ENCODE measurements around the gene PXT1. TPM values are rescaled to one million over a fixed set of nuclear protein-coding genes. Genes with fewer than 3 reads are reported as not detected.

The PXT1 gene
- polyA plus RNA-seq, 1 donor (not counting 4 experiments of a cell fraction or from before 2014, with no cell fraction given): 0.08 TPM

GRCh38 chr6:36491378-36491965, 48.8 kb upstream of the PXT1 start:
- FAIRE-seq (no peak), DNase-seq (ENCODE audit: low read depth, low spot score) (no peak)
- Histone ChIP-seq H3K27me3 (ENCODE audit: control insufficient read depth, extremely low read depth, insufficient read depth, low read length) (no peaks in the 10 kb centered on the region), H2AFZ (ENCODE audit: control insufficient read depth, low read length) (no peak overlapping the region), H3K79me2 (ENCODE audit: control insufficient read depth, insufficient read depth, low read length) (no peaks in the 10 kb centered on the region), H3K4me3 (ENCODE audit: control insufficient read depth in 2 of 3, extremely low read depth in 1 of 3, insufficient read depth in 2 of 3, low read depth in 1 of 3, low read length in 3 of 3) (no peak overlapping the region), H3K27ac (ENCODE audit: control insufficient read depth, insufficient read depth, low read length) (no peak overlapping the region), H3K4me2 (ENCODE audit: control insufficient read depth, extremely low read depth, insufficient read depth, low read depth, low read length) (no peak overlapping the region), H4K20me1 (ENCODE audit: control insufficient read depth, extremely low read depth, insufficient read depth, low read length) (no peaks in the 10 kb centered on the region), H3K9ac (ENCODE audit: control insufficient read depth, extremely low read depth, insufficient read depth, low read length) (no peak overlapping the region), H3K36me3 (ENCODE audit: control insufficient read depth in 2 of 2, extremely low read depth in 1 of 2, insufficient read depth in 2 of 2, low read length in 2 of 2) (peaks cover 9 to 17% of the 10 kb centered on the region in 2 experiments), H3K9me3 (ENCODE audit: control insufficient read depth, low read depth, low read length) (no peaks in the 10 kb centered on the region), H3K4me1 (ENCODE audit: control insufficient read depth, extremely low read depth, insufficient read depth, low read length) (no peaks in the 10 kb centered on the region), H3K9me1 (ENCODE audit: control insufficient read depth, extremely low read depth, insufficient read depth, low read length) (peaks cover 2% of the 10 kb centered on the region)
- dilution Hi-C loops (cut with MboI; ENCODE audit: extremely low pct_ligation_motif_present, low sequenced_read_pairs): no loop called here
- TF ChIP-seq EZH2 (IDR thresholded peaks at IDR 0.05; ENCODE audit: low read length) (no peak), CTCF (optimal IDR thresholded peaks at IDR 0.05 in 1 of 3, IDR thresholded peaks at IDR 0.05 in 1 of 3, conservative IDR thresholded peaks at IDR 0.05 in 1 of 3; ENCODE audit: extremely low read depth in 1 of 3, insufficient read depth in 2 of 3, low read length in 3 of 3) (no peak)

DNA sequence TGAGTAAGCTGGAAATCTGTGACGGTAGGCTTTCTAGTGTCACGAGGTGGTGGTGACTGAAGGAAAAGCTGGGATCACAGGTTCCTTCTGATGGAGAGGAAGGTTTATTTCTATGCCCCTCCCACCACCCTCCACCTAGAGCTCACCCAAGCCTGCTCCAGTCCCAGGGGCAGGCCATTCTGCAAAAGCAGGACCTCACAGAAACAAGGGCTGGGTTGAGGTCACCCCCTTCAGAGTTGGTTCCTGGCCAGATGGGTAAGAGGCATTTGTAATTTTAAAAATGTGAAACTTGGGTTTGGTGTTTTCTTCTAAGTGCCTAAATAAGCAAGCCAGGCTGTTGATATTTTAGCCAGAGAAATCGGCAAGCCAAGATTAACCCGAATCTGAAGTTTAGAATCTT, 46.8 kb upstream of the PXT1 start:
- Histone ChIP-seq H3K9ac (ENCODE audit: control insufficient read depth, extremely low read depth, insufficient read depth, low read length) (no peak overlapping the region), H3K36me3 (ENCODE audit: control insufficient read depth in 2 of 2, extremely low read depth in 1 of 2, insufficient read depth in 2 of 2, low read length in 2 of 2) (peaks cover 5 to 12% of the 10 kb centered on the region in 2 experiments), H2AFZ (ENCODE audit: control insufficient read depth, low read length) (no peak overlapping the region), H3K27ac (ENCODE audit: control insufficient read depth, insufficient read depth, low read length) (no peak overlapping the region), H3K4me1 (ENCODE audit: control insufficient read depth, extremely low read depth, insufficient read depth, low read length) (no peaks in the 10 kb centered on the region), H3K4me3 (ENCODE audit: control insufficient read depth in 2 of 3, extremely low read depth in 1 of 3, insufficient read depth in 2 of 3, low read depth in 1 of 3, low read length in 3 of 3) (no peak overlapping the region), H3K27me3 (ENCODE audit: control insufficient read depth, extremely low read depth, insufficient read depth, low read length) (no peaks in the 10 kb centered on the region), H3K79me2 (ENCODE audit: control insufficient read depth, insufficient read depth, low read length) (no peaks in the 10 kb centered on the region), H3K4me2 (ENCODE audit: control insufficient read depth, extremely low read depth, insufficient read depth, low read depth, low read length) (no peak overlapping the region), H4K20me1 (ENCODE audit: control insufficient read depth, extremely low read depth, insufficient read depth, low read length) (no peaks in the 10 kb centered on the region), H3K9me1 (ENCODE audit: control insufficient read depth, extremely low read depth, insufficient read depth, low read length) (peaks cover 2% of the 10 kb centered on the region), H3K9me3 (ENCODE audit: control insufficient read depth, low read depth, low read length) (no peaks in the 10 kb centered on the region)
- dilution Hi-C loops (cut with MboI; ENCODE audit: extremely low pct_ligation_motif_present, low sequenced_read_pairs): no loop called here
- no peak for FAIRE-seq
- TF ChIP-seq EZH2 (IDR thresholded peaks at IDR 0.05; ENCODE audit: low read length) (no peak), CTCF (optimal IDR thresholded peaks at IDR 0.05 in 1 of 3, IDR thresholded peaks at IDR 0.05 in 1 of 3, conservative IDR thresholded peaks at IDR 0.05 in 1 of 3; ENCODE audit: extremely low read depth in 1 of 3, insufficient read depth in 2 of 3, low read length in 3 of 3) (no peak)
- DNase-seq (ENCODE audit: low read depth, low spot score): no peak

All from keratinocyte (primary cell).